Activated T-cell treated with anti-CD3 and anti-CD28 coated beads, Interleukin-2, amount 50 U/mL, for 72 hours (primary cell): ENCODE data around the gene UBE2K. TPM values are rescaled to one million over a fixed set of nuclear protein-coding genes. Genes with fewer than 3 reads are reported as not detected.
"Not testable (repeated sequence)": the region's sequence is repeated elsewhere in the genome, so short reads cannot be mapped to it uniquely, and the experiment has no call there.

ENCODE experiments used
- ATAC-seq, 2 donors: fragments of 150-1000 bp; cut with Tn5 transposase; replicated peaks in 1 of 2; 2 replicates each; pipeline ENCODE4 v1.10.0; 2021; ENCODE audit warnings: moderate library complexity in 2 of 2, mild to moderate bottlenecking in 1 of 2
- DNase-seq, 2 donors: peaks; one replicate each; pipeline ENCODE4 v3.0.0; 2021 to 2022; ENCODE audit warnings: mixed read lengths in 1 of 2
- H3K27ac Mint-ChIP-seq: one replicate; pipeline ENCODE4 v1.8.0; 2022; ENCODE audit warnings: mild to moderate bottlenecking, moderate library complexity, mixed read lengths
- H3K27me3 Mint-ChIP-seq: one replicate; pipeline ENCODE4 v1.8.0; 2022; ENCODE audit warnings: low read depth, mixed read lengths
- H3K36me3 Mint-ChIP-seq, 2 donors: one replicate each; pipeline ENCODE4 v1.8.0; 2022; ENCODE audit warnings: mixed read lengths in 2 of 2, mild to moderate bottlenecking in 1 of 2; ENCODE audit not compliant: insufficient read depth in 2 of 2
- H3K4me1 Mint-ChIP-seq: one replicate; pipeline ENCODE4 v1.8.0; 2022; ENCODE audit warnings: low read depth, mixed read lengths
- H3K4me3 Mint-ChIP-seq, 2 donors: one replicate each; pipeline ENCODE4 v1.8.0; 2022; ENCODE audit warnings: mild to moderate bottlenecking in 2 of 2, mixed read lengths in 2 of 2, moderate library complexity in 2 of 2
- H3K9me3 Mint-ChIP-seq, 2 donors: one replicate each; pipeline ENCODE4 v1.8.0; 2022; ENCODE audit warnings: mixed read lengths in 2 of 2
- total RNA-seq, 2 donors: library from RNA; stranded (reverse); gene quantifications; one replicate each; pipeline ENCODE4 v1.2.3, GENCODE V29; 2022

The UBE2K gene
- total RNA-seq, 2 donors from 2014 or later = 79.2 to 84.7 TPM

- Mint-ChIP-seq H3K4me3 (peak overlapping the region in 1 of 2 donors; percentile 17), H3K36me3 (peaks cover 7% of the 10 kb centered on the region in 2 donors), H3K9me3 (no peaks in the 10 kb centered on the region), H3K27me3 (no peaks in the 10 kb centered on the region), H3K27ac (peak overlapping the region; percentile 74), H3K4me1 (peaks cover 49% of the 10 kb centered on the region)
- no peak for DNase-seq
- ATAC-seq = peak in 1 of 2 donors; percentile 54
These were observed 22.1 kb downstream of the UBE2K start for GRCh38 chr4:39719804-39720580.

- not testable (repeated sequence) for H3K36me3 Mint-ChIP-seq, H3K4me3 Mint-ChIP-seq, DNase-seq, ATAC-seq, H3K9me3 Mint-ChIP-seq, H3K27ac Mint-ChIP-seq, H3K27me3 Mint-ChIP-seq
- peaks cover 37% of the 10 kb centered on the region for H3K4me1 Mint-ChIP-seq
These were observed 23.3 kb downstream of the UBE2K start for GRCh38 chr4:39721273-39721672.

GRCh38 chr4:39721788-39722187 lies 23.9 kb downstream of the UBE2K start:
- Mint-ChIP-seq H3K27me3 (no peaks in the 10 kb centered on the region), H3K4me1 (peaks cover 35% of the 10 kb centered on the region), H3K9me3 (no peaks in the 10 kb centered on the region), H3K36me3 (peaks cover 7% of the 10 kb centered on the region in 2 donors), H3K27ac (no peak overlapping the region), H3K4me3 (no peak overlapping the region)
- no peak for DNase-seq
- no peak for ATAC-seq

- peaks cover 27% of the 10 kb centered on the region for H3K4me1 Mint-ChIP-seq
These were observed 31.6 kb downstream of the UBE2K start for GRCh38 chr4:39729557-39729956.

GRCh38 chr4:39730072-39730471 lies 32.1 kb downstream of the UBE2K start:
- no peak for DNase-seq
- H3K27ac Mint-ChIP-seq = no peak overlapping the region
- peaks cover 27% of the 10 kb centered on the region for H3K4me1 Mint-ChIP-seq
- ATAC-seq = no peak
- no peak overlapping the region for H3K4me3 Mint-ChIP-seq
- no peaks in the 10 kb centered on the region for H3K27me3 Mint-ChIP-seq
- H3K36me3 Mint-ChIP-seq = no peaks in the 10 kb centered on the region
- H3K9me3 Mint-ChIP-seq = no peaks in the 10 kb centered on the region

More at GRCh38 chr4:39729557-39729956, 31.6 kb downstream of the UBE2K start:
- H3K9me3 Mint-ChIP-seq = no peaks in the 10 kb centered on the region
- peak overlapping the region; percentile 57 for H3K27ac Mint-ChIP-seq
- ATAC-seq (no peak), DNase-seq (no peak)
- H3K36me3 Mint-ChIP-seq = no peaks in the 10 kb centered on the region
- no peak overlapping the region for H3K4me3 Mint-ChIP-seq
- no peaks in the 10 kb centered on the region for H3K27me3 Mint-ChIP-seq

GRCh38 chr4:39731908-39732307 lies 34.0 kb downstream of the UBE2K start:
- no peak for ATAC-seq
- Mint-ChIP-seq H3K27me3 (no peaks in the 10 kb centered on the region), H3K27ac (no peak overlapping the region), H3K4me1 (peaks cover 27% of the 10 kb centered on the region), H3K36me3 (no peaks in the 10 kb centered on the region), H3K4me3 (no peak overlapping the region), H3K9me3 (no peaks in the 10 kb centered on the region)
- no peak for DNase-seq

- DNase-seq = no peak
- peak in 1 of 2 donors; percentile 70 for ATAC-seq
- Mint-ChIP-seq H3K27ac (peak overlapping the region; percentile 82), H3K36me3 (no peaks in the 10 kb centered on the region), H3K27me3 (no peaks in the 10 kb centered on the region), H3K4me1 (peaks cover 27% of the 10 kb centered on the region), H3K9me3 (no peaks in the 10 kb centered on the region), H3K4me3 (no peak overlapping the region)
These were observed 34.8 kb downstream of the UBE2K start for GRCh38 chr4:39732728-39733127.

GRCh38 chr4:39739591-39739990 lies 41.7 kb downstream of the UBE2K start:
- not testable (repeated sequence) for H3K4me1 Mint-ChIP-seq, ATAC-seq

GRCh38 chr4:39741401-39741800 lies 43.5 kb downstream of the UBE2K start:
- Mint-ChIP-seq H3K4me3 (no peak overlapping the region), H3K27ac (no peak overlapping the region), H3K27me3 (no peaks in the 10 kb centered on the region), H3K36me3 (peaks cover 0 to 8% of the 10 kb centered on the region in 2 donors), H3K9me3 (no peaks in the 10 kb centered on the region), H3K4me1 (peaks cover 8% of the 10 kb centered on the region)
- DNase-seq (no peak), ATAC-seq (no peak)

More at GRCh38 chr4:39739591-39739990, 41.7 kb downstream of the UBE2K start:
- H3K27me3 Mint-ChIP-seq, H3K36me3 Mint-ChIP-seq, DNase-seq, H3K4me3 Mint-ChIP-seq, H3K9me3 Mint-ChIP-seq, H3K27ac Mint-ChIP-seq: not testable (repeated sequence)

GRCh38 chr4:39745920-39746319 lies 48.0 kb downstream of the UBE2K start:
- Mint-ChIP-seq H3K36me3 (peaks cover 2 to 7% of the 10 kb centered on the region in 2 donors), H3K27ac (no peak overlapping the region), H3K9me3 (no peaks in the 10 kb centered on the region), H3K4me3 (no peak overlapping the region), H3K27me3 (no peaks in the 10 kb centered on the region), H3K4me1 (peaks cover 13% of the 10 kb centered on the region)
- DNase-seq (no peak), ATAC-seq (peak in 1 of 2 donors; percentile 76)

GRCh38 chr4:39750216-39750615 lies 52.3 kb downstream of the UBE2K start:
- Mint-ChIP-seq H3K4me3 (no peak overlapping the region), H3K36me3 (peaks cover 4 to 8% of the 10 kb centered on the region in 2 donors), H3K27ac (no peak overlapping the region), H3K27me3 (no peaks in the 10 kb centered on the region), H3K4me1 (peaks cover 14% of the 10 kb centered on the region), H3K9me3 (no peaks in the 10 kb centered on the region)
- DNase-seq (no peak), ATAC-seq (no peak)

GRCh38 chr4:39754309-39754708 lies 56.4 kb downstream of the UBE2K start:
- no peak for DNase-seq
- peak overlapping the region; percentile 35 for H3K27ac Mint-ChIP-seq
- H3K4me1 Mint-ChIP-seq = peaks cover 4% of the 10 kb centered on the region
- peaks cover 7 to 9% of the 10 kb centered on the region in 2 donors for H3K36me3 Mint-ChIP-seq
- no peak for ATAC-seq
- no peaks in the 10 kb centered on the region for H3K9me3 Mint-ChIP-seq
- no peak overlapping the region for H3K4me3 Mint-ChIP-seq
- H3K27me3 Mint-ChIP-seq = no peaks in the 10 kb centered on the region

GRCh38 chr4:39756159-39756558 lies 58.2 kb downstream of the UBE2K start:
- H3K4me3 Mint-ChIP-seq = no peak overlapping the region
- no peak for DNase-seq
- H3K4me1 Mint-ChIP-seq = peaks cover 4% of the 10 kb centered on the region
- H3K27ac Mint-ChIP-seq = peak overlapping the region; percentile 32
- no peaks in the 10 kb centered on the region for H3K27me3 Mint-ChIP-seq
- ATAC-seq = no peak
- H3K36me3 Mint-ChIP-seq = peaks cover 9 to 11% of the 10 kb centered on the region in 2 donors
- H3K9me3 Mint-ChIP-seq = no peaks in the 10 kb centered on the region

- Mint-ChIP-seq H3K9me3 (no peaks in the 10 kb centered on the region), H3K4me3 (no peak overlapping the region), H3K27ac (peak overlapping the region; percentile 9), H3K27me3 (no peaks in the 10 kb centered on the region), H3K4me1 (no peaks in the 10 kb centered on the region), H3K36me3 (peaks cover 9 to 11% of the 10 kb centered on the region in 2 donors)
- DNase-seq (no peak), ATAC-seq (no peak)
These were observed 60.2 kb downstream of the UBE2K start for GRCh38 chr4:39758176-39758575.
